Muscle of leg (tissue), 11 donors: ENCODE results near the gene ATP6V1G1. TPM values are rescaled to one million over a fixed set of nuclear protein-coding genes. Genes with fewer than 3 reads are reported as not detected.

Experiments
- DNase-seq: peaks from one replicate; pipeline ENCODE4 v3.0.0; 2013
- H3K27ac ChIP-seq: one replicate; pipeline ENCODE4 v1.5.1; 2013; ENCODE audit warnings: mild to moderate bottlenecking, low read length, control low read depth
- H3K27me3 ChIP-seq: one replicate; pipeline ENCODE4 v1.6.1; 2013; ENCODE audit warnings: low read length; ENCODE audit not compliant: control insufficient read depth, insufficient read depth
- H3K36me3 ChIP-seq: one replicate; pipeline ENCODE4 v1.6.1; 2013; ENCODE audit warnings: low read length; ENCODE audit not compliant: control insufficient read depth, insufficient read depth
- H3K4me1 ChIP-seq: one replicate; pipeline ENCODE4 v1.6.1; 2013; ENCODE audit warnings: low read length; ENCODE audit not compliant: control insufficient read depth, insufficient read depth
- H3K4me3 ChIP-seq: one replicate; pipeline ENCODE4 v1.5.1; 2013; ENCODE audit warnings: low read length, control low read depth
- H3K9me3 ChIP-seq: replicated peaks from 2 replicates; pipeline ENCODE4 v1.6.1; 2013; ENCODE audit warnings: low read depth, low read length; ENCODE audit not compliant: control insufficient read depth
- WGBS: methylation state at CpG from one replicate; pipeline ENCODE4 v1.1.5; 2013; ENCODE audit warnings: missing lambda C conversion rate; ENCODE audit not compliant: insufficient coverage; 5-methylcytosine and 5-hydroxymethylcytosine counted together
- polyA plus RNA-seq, 8 donors: library from polyadenylated mRNA; unstranded; fragments of 120-200 nt; gene quantifications; one replicate each; pipeline versions ENCODE4 v1.2.1 to v1.2.3, GENCODE V29; 2013; ENCODE audit warnings: inconsistent platforms in 1 of 8, low replicate concordance in 1 of 8; ENCODE audit not compliant: insufficient read length in 8 of 8, insufficient read depth in 1 of 8
- total RNA-seq: library from RNA; stranded (reverse); fragments of 120-200 nt; gene quantifications from one replicate; pipeline ENCODE4 v1.2.4, GENCODE V29; 2013

ATP6V1G1 gene
- total and polyA plus RNA-seq, 9 donors, result 82.1 to 125 (median 96.8) TPM

DNA sequence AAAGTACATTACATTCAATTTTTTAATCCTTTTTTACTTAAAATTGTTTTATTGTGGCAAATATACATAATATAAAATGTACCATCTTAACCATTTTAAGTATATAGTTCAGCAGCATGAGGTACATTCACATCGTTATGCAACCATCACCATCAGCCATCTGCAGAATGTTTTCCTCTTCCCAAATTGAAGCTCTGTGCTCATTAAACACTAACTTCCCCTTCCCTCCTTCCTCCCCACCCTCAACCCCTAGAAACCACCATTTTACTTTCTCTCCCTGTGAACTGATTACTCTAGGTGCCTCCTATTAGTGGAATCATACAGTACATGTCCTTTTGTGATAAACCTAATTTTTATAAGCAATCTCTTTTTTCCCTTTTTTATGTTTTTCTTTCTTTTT, 54.4 kb downstream of the ATP6V1G1 start:
- H3K9me3 ChIP-seq, result no peaks in the 10 kb centered on the region
- H3K4me1 ChIP-seq, result no peaks in the 10 kb centered on the region
- no peak overlapping the region for H3K27ac ChIP-seq
- no peak overlapping the region for H3K4me3 ChIP-seq
- no peaks in the 10 kb centered on the region for H3K27me3 ChIP-seq
- peaks cover 35% of the 10 kb centered on the region for H3K36me3 ChIP-seq
- 67% methylated on average over 1 of the region's 1 CpG for WGBS
- DNase-seq, result peak; percentile 10

DNA sequence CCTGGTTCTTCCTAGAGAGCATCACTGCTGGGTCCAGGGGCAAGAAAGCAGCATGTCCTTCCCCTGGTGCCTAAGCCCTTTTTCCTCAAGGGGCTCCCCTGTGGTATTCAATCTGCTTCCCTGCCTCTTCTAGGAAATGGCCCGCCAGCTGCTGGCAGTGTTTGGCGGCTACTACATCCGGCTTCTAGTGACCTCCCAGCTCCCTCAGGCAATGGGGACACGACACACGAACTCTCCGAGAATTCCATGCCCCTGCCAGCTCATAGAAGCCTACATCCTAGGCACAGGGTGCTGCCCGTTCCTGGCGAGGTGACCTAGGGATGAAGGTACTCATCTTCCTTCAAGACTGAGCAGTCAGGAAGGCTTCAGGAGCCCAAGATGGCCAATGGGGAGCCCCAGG, 55.4 kb downstream of the ATP6V1G1 start:
- H3K4me3 ChIP-seq, result no peak overlapping the region
- peaks cover 35% of the 10 kb centered on the region for H3K36me3 ChIP-seq
- no peaks in the 10 kb centered on the region for H3K9me3 ChIP-seq
- no peak overlapping the region for H3K27ac ChIP-seq
- 86% methylated on average over 8 of the region's 8 CpGs for WGBS
- no peaks in the 10 kb centered on the region for H3K4me1 ChIP-seq
- DNase-seq, result no peak
- H3K27me3 ChIP-seq, result no peaks in the 10 kb centered on the region

DNA sequence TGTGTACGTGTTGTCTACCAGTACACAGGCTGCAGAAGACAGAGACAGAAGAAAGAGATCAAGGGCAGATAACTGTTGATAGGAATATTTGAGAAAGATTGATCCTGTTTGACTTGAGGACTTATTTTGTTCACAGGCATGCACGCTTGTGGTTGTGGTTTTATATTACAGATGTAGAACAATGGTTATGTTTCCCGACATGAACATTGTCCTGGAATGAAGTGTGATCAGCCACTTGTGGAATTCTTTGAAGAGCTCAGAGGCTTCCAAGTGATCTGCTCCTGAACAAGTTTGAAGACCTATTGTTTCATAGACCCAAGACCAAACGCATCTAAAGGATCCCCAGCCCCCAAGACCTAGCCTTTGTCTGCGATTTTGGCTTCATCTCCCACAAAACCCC, 56.3 kb downstream of the ATP6V1G1 start:
- Histone ChIP-seq H3K4me1 (no peaks in the 10 kb centered on the region), H3K36me3 (peaks cover 29% of the 10 kb centered on the region), H3K9me3 (no peaks in the 10 kb centered on the region), H3K27ac (no peak overlapping the region), H3K4me3 (no peak overlapping the region), H3K27me3 (no peaks in the 10 kb centered on the region)
- 76% methylated on average over 4 of the region's 5 CpGs for WGBS
- DNase-seq, result no peak

Other genes with a start within 250 kb of the ATP6V1G1 start
- 8.4 TPM for gene AKNA, start 199.8 kb upstream of the ATP6V1G1 start, total RNA-seq
- 10 to 100 TPM in 5 of 8 donors, 1 to 10 TPM in 3; 7.0 to 14.6 (median 10.2) TPM for gene AKNA, start 199.8 kb upstream of the ATP6V1G1 start, polyA plus RNA-seq
- 0.89 TPM for gene WHRN, start 82.3 kb upstream of the ATP6V1G1 start, total RNA-seq
- 1 to 10 TPM; 2.0 to 5.5 (median 3.5) TPM for gene WHRN, start 82.3 kb upstream of the ATP6V1G1 start, polyA plus RNA-seq
- gene TMEM268, start 23.5 kb downstream of the ATP6V1G1 start, total RNA-seq, result 3.1 TPM
- 1 to 10 TPM; 3.9 to 7.8 (median 5.2) TPM for gene TMEM268, start 23.5 kb downstream of the ATP6V1G1 start, polyA plus RNA-seq
- not detected for gene TEX53, start 70.0 kb downstream of the ATP6V1G1 start, total RNA-seq
- not detected for gene TEX53, start 70.0 kb downstream of the ATP6V1G1 start, polyA plus RNA-seq
- not detected for gene TEX48, start 94.4 kb downstream of the ATP6V1G1 start, total RNA-seq
- not detected for gene TEX48, start 94.4 kb downstream of the ATP6V1G1 start, polyA plus RNA-seq
- 0.35 TPM for gene TNFSF15, start 218.3 kb downstream of the ATP6V1G1 start, total RNA-seq
- gene TNFSF15, start 218.3 kb downstream of the ATP6V1G1 start, polyA plus RNA-seq, result under 1 TPM; 0.15 to 0.72 (median 0.28) TPM